Stimulated activated CD8-positive, alpha-beta memory T cell treated with anti-CD3 and anti-CD28 coated beads, Interleukin-7, amount 100 ng/mL, for 1 hour (primary cell): ENCODE measurements around the gene MTHFD1.

Source experiments
- DNase-seq, 2 donors: peaks; one replicate each; pipeline ENCODE4 v3.0.0-alpha.2; 2020; ENCODE audit warnings: low read depth in 2 of 2

Gene MTHFD1

GRCh38 chr14:64447876-64448670 lies 59.9 kb downstream of the MTHFD1 start:
- peak in 1 of 2 donors; percentile 20 for DNase-seq

- DNase-seq: no peak
These were observed 62.1 kb downstream of the MTHFD1 start for GRCh38 chr14:64450255-64450654.

DNA sequence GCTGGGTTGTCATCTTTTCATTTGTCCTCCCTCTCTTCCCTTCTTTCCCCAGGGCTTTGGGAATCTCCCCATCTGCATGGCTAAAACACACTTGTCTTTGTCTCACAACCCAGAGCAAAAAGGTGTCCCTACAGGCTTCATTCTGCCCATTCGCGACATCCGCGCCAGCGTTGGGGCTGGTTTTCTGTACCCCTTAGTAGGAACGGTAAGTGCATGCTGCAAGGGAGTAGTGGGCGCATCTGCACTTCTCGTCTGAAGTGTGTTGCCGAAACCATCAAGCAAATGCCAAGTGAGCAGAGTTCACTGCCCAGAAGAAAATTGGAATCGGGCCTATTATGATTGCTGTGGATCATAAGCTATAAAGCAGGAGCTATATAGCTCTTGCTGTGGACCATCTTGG lies 66.5 kb downstream of the MTHFD1 start:
- no peak for DNase-seq

DNA sequence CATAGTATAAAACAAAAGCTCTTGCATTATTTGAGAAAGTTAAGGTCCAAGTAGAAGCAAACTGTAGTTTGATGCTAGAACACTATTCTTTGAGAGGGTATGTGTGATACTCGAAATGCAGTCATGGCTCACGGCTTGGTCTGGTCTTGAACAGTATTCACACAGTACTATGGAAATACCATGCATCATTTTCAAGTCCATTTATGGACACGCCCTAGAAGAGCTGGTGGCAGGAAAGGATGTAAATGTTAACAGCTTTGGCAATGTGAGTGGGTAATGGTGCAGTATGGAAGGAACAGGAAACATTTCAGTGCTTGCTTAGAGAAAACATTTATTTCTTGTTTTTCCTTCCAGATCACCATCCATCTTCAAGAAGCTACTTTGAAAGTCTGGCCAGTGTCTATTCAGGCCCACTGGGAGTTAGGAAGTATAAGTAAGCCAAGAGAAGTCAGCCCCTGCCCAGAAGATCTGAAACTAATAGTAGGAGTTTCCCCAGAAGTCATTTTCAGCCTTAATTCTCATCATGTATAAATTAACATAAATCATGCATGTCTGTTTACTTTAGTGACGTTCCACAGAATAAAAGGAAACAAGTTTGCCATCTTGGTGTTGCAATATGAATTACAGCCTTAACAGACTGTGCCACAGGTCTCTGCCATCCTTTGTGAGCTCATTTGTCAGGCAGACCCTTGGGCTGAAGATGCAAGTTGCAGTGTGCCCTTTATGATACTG lies 71.4 kb downstream of the MTHFD1 start:
- no peak for DNase-seq

DNA sequence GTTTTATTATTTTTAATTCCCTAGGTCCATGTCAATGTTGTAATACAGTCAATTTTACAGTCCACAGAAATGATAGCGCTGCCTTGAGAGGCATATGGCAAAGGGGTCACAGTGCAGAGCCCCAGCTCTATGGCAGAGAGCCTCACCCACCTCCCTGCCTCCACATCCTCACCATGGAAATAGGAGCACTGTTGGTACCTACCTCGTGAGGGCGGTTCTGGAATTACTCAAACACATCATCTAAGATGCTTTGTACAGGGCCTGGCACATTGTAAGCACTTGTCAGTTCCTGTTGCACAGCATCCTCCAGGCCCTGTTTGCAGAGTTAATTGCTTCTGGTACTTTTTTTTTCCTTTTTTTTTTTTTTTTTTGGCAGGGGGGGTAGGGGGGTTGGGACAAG lies 73.1 kb downstream of the MTHFD1 start:
- DNase-seq: no peak

- no peak for DNase-seq
These were observed 75.0 kb downstream of the MTHFD1 start for GRCh38 chr14:64463195-64463594.

DNA sequence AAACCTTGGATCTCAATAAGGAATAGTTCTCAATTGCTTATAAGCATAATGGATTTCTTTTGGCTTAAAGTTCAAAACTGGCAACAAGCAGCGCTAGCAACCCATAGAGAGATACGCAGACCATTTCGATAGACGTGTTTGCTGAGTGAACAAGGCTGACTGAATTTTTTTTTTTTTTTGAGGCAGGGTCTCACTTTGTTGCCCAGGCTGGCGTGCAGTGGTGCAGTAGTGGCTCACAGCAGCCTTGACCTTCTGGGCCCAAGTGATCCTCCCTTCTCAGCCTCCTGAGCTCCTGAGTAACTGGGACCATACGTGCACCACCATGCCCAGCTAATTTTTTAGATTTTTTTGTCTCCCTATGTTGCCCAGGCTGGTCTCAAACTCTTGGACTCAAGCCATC lies 75.7 kb downstream of the MTHFD1 start:
- no peak for DNase-seq

DNA sequence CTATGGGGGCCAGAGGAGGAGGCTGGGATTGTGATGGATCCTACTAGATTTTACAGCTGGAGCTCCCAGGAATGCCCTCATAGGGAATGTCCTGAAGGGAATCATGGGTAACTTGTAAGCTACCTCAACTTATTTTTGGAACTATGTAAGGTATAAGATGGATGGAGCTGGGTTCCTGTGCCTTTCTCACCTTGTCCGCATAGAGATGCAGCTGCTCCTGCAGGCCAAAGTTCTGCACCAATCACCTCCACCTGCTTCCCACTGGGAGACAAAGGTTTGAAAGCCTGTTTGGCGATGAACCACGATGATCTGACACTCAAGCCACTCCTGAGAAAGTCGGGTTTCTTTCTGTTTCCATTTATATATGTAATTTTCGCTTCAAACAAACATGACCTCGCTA lies 76.5 kb downstream of the MTHFD1 start:
- no peak for DNase-seq

DNA sequence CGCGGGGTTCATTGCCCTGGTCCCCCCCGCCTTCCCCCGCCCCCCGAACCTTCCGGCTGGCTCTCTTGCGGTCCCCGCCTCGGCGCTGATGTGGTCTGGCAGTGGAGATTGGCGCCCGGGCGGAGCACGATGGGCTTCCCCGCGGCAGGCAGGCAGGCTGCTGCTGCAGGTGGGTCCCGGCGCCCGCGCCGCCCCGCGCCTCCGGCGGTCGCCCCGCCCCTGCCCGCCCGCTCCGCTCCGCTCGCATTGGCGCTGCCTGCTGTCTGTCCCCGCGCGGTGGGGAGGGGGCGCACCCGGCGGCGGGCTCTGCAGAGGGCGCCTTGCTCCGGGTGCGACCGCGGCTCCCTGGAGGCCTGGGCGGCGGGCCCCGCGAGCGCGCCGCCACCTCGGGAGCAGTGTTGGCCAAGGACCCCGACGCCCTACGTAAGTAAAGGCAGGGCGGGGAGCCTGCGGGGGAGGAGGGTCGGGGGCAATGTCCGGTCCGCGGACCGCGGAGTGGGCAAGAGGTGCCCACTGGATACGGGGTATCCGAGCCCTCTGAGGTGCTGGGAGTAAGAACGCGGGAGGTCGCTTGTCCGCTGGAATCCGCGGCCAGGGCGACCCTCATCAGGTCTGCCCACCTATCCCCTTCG lies 77.2 kb downstream of the MTHFD1 start, which contains the start of gene AKAP5:
AKAP5 (plus strand) TSS at position 309 of the 632 bp plus-strand sequence. CDS start 2,896 bp downstream, outside the sequence.
- DNase-seq: peak; percentile 25 to 32

- no peak for DNase-seq
These were observed 77.8 kb downstream of the MTHFD1 start for GRCh38 chr14:64465831-64466554.

GRCh38 chr14:64467101-64467500 lies 78.9 kb downstream of the MTHFD1 start:
- DNase-seq: no peak

GRCh38 chr14:64467566-64467965 lies 79.4 kb downstream of the MTHFD1 start:
- no peak for DNase-seq

- no peak for DNase-seq
These were observed 80.3 kb downstream of the MTHFD1 start for GRCh38 chr14:64468451-64468850.

DNA sequence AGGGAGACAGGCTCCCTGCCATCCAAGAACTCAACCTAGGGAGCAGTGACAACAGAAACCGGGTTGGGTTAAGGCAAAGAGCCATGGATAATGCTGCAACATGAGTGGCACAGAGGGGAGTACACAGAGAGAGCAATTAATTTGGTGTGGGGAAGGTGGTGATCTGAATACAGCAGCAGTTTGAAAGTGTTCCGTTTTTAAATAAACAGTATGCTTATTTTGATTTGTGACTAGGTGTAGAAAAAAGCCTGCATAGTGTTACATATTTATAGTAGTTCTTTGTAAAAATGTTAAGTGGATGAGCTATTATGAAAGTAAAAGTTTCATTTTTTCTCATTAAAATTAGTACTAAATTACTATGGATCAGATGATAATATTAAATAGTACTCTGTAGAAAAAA lies 85.9 kb downstream of the MTHFD1 start:
- no peak for DNase-seq

GRCh38 chr14:64474698-64475097 lies 86.5 kb downstream of the MTHFD1 start:
- no peak for DNase-seq

- no peak for DNase-seq
These were observed 87.6 kb downstream of the MTHFD1 start for GRCh38 chr14:64475585-64476273.

DNA sequence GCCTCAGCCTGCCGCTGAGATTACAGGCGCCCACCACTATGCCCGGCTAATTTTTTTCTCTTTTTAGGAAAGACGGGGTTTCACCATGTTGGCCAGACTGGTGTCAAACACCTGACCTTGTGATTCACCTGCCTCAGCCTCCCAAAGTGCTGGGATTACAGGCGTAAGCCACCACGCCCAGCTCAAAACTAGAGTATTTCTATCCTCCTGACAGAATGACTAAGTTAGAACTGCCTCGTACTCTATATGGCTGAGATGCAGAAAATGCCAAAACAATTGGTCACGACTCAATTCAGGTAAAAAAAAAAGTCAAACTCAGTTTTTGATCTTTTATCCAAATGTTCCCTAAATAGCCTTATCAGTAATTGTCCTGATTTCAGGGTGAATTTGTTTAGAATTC lies 88.3 kb downstream of the MTHFD1 start:
- no peak for DNase-seq

GRCh38 chr14:64478634-64479250 lies 90.6 kb downstream of the MTHFD1 start:
- DNase-seq: no peak

- no peak for DNase-seq
These were observed 100.5 kb downstream of the MTHFD1 start for GRCh38 chr14:64488590-64489099.

GRCh38 chr14:64491637-64492036 lies 103.5 kb downstream of the MTHFD1 start:
- DNase-seq: no peak

DNA sequence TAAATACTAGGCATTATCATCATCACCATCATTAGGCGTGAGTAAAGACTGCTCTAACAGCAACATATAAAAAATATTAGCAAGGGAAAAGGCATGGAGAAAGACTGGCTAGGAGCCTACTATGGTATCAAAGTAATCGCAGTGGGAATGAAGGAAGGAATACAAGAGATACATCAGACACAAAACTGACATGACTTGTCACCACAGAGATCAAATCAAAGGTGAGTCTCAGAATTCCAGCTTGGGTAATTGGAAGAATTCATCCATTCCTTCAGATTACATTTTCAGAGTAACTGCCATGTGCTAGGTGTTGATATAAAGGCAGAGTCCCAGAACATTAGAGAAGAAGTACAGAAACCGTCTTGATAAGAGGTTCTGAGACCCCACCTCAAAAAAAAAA lies 105.3 kb downstream of the MTHFD1 start:
- DNase-seq: no peak
